Mucosa of stomach (tissue), 1 donor: Measurements from ENCODE around the gene TMEM39A.

ENCODE experiments used
- H3K27me3 ChIP-seq: one replicate; pipeline ENCODE4 v1.7.0; 2013; ENCODE audit warnings: mild to moderate bottlenecking, low read length; ENCODE audit not compliant: control insufficient read depth, insufficient read depth
- H3K36me3 ChIP-seq: one replicate; pipeline ENCODE4 v1.7.0; 2013; ENCODE audit warnings: low read length; ENCODE audit not compliant: control insufficient read depth, insufficient read depth
- H3K4me1 ChIP-seq: one replicate; pipeline ENCODE4 v1.7.0; 2013; ENCODE audit warnings: mild to moderate bottlenecking, low read length; ENCODE audit not compliant: control insufficient read depth, insufficient read depth
- H3K4me3 ChIP-seq: one replicate; pipeline ENCODE4 v1.7.0; 2013; ENCODE audit warnings: low read length
- H3K9ac ChIP-seq: one replicate; pipeline ENCODE4 v1.7.0; 2013; ENCODE audit warnings: mild to moderate bottlenecking, low read length, moderate library complexity
- H3K9me3 ChIP-seq: one replicate; pipeline ENCODE4 v1.7.0; 2013; ENCODE audit warnings: mild to moderate bottlenecking, low read length, moderate library complexity; ENCODE audit not compliant: control insufficient read depth
- donor health status: Pancreatic carcinoma.

The TMEM39A gene

DNA sequence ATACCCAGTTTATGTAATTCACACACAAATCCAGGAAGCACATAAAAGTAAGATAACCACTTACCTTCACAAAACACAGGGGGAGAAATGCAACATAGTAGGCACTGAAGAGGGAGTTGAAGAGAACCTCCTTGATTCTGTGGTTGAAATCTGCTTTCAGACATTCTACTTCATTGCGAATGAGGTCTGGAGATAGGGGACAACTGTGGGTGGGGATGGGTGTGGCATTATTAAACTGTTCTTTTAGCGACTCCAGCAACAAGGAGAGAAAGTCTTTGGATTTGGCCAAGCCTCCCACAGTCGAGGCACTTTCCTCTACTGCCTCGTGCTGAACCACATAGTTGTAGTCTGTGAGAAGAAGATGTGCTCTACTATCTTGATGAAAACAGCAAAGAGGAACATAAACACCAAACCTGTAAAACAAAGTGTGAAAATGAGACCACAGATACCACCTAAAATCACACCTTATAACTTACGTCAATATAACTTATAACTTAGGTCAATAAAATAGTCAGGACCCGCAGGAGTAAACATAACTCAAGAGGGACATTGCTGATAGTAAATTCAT lies 25.6 kb downstream of the TMEM39A start:
- no peaks in the 10 kb centered on the region for H3K27me3 ChIP-seq
- no peaks in the 10 kb centered on the region for H3K9me3 ChIP-seq
- H3K36me3 ChIP-seq: peaks cover 6% of the 10 kb centered on the region

DNA sequence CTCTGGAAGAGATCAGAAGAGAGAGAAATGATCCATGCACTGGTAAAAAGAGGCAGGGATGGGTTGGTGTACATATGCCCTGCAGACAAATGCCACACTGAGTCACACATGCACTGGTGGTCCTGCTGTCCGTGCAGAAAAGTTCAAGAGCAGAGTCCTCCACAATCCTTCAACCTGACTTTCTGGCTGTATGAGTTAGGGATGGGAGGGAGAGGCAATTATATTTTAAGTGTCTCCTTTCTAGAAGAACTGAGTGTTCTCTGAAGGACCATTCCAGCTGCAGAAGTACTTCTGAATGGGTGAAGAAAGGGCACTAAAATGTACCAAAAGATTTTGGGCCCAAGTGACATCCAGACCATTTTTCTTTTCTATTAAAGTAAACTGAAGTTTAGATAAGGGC lies 26.4 kb downstream of the TMEM39A start:
- no peaks in the 10 kb centered on the region for H3K4me1 ChIP-seq
- no peaks in the 10 kb centered on the region for H3K27me3 ChIP-seq
- H3K9me3 ChIP-seq: no peaks in the 10 kb centered on the region
- H3K4me3 ChIP-seq: no peak overlapping the region
- no peak overlapping the region for H3K9ac ChIP-seq
- H3K36me3 ChIP-seq: peaks cover 6% of the 10 kb centered on the region

More for the DNA sequence above, 25.6 kb downstream of the TMEM39A start:
- no peaks in the 10 kb centered on the region for H3K4me1 ChIP-seq
- no peak overlapping the region for H3K9ac ChIP-seq
- no peak overlapping the region for H3K4me3 ChIP-seq

DNA sequence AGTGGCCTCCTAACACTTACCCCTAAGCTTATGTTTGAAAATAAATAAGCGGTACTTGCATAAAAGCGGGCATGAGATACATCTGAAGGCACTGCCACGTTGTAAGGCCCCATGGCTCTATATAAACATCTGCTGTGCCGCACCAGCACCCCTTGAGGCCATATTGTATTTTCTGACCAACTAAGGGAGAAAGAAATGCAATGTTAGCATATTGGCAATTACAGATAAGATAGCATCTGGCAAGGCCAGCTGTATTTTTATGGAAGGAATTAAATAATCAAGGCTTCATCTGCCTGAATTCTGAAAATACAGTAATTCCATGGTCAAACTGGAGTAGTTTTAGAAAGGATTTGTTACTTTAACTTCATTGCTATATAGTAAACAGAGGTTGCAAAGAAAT lies 28.7 kb downstream of the TMEM39A start:
- Histone ChIP-seq H3K4me1 (no peaks in the 10 kb centered on the region), H3K9ac (no peak overlapping the region), H3K27me3 (no peaks in the 10 kb centered on the region), H3K36me3 (peaks cover 19% of the 10 kb centered on the region), H3K4me3 (no peak overlapping the region), H3K9me3 (no peaks in the 10 kb centered on the region)

DNA sequence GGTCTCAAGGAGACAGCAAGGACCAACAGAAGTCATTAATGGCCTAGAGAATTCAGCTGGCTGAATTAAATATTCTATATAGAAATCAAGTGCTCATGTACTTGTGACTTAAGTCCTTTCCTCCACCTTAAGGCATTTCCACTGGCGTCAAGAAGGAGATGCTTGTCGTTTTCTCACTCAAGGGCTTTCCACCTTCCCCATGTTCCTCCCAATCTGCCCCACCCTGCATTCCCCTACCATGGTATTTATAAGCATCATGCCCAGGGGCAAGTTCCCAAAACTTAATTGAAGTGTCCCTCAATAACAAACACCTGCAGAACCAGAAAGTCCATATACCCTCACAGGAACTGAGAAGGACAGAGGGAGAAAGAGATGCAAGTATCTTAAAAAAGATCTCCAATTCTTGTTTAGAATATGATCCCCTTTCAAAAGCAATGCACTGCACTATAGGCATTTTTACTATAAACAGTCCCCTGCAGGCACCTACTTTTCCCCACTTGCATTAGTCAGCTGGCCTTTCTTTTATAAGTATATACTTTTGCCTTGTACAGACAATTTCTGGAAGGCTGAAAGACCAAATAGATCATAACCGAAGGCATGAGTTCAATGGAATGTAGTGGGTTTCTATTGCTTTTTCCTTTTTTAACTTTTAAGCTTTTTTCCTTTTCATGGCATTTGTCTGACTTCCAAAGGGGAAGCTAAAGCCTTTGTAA lies 29.6 kb downstream of the TMEM39A start:
- Histone ChIP-seq H3K9ac (no peak overlapping the region), H3K4me3 (no peak overlapping the region), H3K36me3 (peaks cover 19% of the 10 kb centered on the region), H3K4me1 (no peaks in the 10 kb centered on the region), H3K27me3 (no peaks in the 10 kb centered on the region), H3K9me3 (no peaks in the 10 kb centered on the region)

DNA sequence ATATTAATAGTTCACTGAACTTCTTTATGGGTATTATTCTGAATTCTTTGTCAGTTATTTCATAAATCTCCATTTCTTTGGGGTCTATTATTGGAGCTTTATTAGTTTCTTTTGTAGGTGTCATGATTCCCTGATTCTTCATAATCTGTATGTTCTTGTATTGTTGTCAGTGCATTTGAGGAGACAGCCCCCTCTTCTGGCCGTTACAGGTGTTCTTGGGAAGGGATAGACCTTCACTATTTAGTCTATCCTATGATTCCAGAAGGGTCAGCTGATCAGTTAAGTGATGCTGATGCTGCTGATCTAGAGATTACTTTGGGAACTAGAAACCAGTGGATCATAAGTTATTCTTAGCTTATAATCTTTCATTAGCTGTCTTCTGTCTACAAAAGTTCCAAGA lies 34.9 kb downstream of the TMEM39A start:
- Histone ChIP-seq H3K9me3 (no peaks in the 10 kb centered on the region), H3K36me3 (peaks cover 13% of the 10 kb centered on the region), H3K9ac (no peak overlapping the region), H3K4me3 (no peak overlapping the region), H3K4me1 (no peaks in the 10 kb centered on the region), H3K27me3 (no peaks in the 10 kb centered on the region)

DNA sequence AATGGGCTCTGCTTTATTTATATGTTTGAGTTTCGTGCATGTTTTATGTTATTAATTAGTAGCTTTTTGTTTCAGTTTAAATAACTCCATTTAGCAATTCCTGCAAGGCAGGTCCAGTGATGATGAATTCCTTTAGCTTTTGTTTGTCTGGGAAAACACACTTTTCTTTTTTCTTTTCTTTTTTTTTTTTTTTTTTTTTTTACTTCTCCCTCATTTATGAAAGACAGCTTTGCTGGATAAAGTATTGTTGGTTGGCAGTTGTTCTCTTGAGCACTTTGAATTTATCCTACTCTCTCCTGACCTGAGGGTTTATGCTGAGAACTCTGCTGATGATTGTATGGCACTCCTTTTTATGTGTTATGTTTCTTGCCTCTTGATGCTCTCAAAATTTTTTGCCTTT lies 35.7 kb downstream of the TMEM39A start:
- Histone ChIP-seq H3K4me3 (no peak overlapping the region), H3K4me1 (no peaks in the 10 kb centered on the region), H3K36me3 (peaks cover 13% of the 10 kb centered on the region)

DNA sequence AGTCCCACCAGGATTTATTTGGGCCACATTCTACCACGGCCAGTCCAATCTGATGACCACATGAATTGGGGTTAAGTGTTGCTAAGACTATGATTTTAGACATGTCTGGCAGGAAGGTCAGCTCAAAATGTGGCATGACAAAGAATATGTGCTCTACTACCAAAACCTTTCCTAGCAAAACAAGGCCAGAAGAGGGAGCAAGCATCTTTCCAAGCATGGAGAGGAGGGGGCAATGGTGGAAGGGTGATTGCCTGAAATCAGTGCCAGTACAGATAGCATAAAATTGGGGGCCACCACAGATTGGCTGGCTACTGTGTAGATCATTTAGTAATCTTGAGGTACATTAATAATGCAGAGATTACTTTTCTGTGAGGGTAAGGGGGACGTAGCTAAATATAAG lies 43.2 kb downstream of the TMEM39A start:
- no peak overlapping the region for H3K4me3 ChIP-seq
- no peaks in the 10 kb centered on the region for H3K9me3 ChIP-seq
- H3K9ac ChIP-seq: no peak overlapping the region
- H3K27me3 ChIP-seq: no peaks in the 10 kb centered on the region
- H3K4me1 ChIP-seq: no peaks in the 10 kb centered on the region
- H3K36me3 ChIP-seq: no peaks in the 10 kb centered on the region

More for the DNA sequence above, 35.7 kb downstream of the TMEM39A start:
- Histone ChIP-seq H3K27me3 (no peaks in the 10 kb centered on the region), H3K9ac (no peak overlapping the region), H3K9me3 (no peaks in the 10 kb centered on the region)

DNA sequence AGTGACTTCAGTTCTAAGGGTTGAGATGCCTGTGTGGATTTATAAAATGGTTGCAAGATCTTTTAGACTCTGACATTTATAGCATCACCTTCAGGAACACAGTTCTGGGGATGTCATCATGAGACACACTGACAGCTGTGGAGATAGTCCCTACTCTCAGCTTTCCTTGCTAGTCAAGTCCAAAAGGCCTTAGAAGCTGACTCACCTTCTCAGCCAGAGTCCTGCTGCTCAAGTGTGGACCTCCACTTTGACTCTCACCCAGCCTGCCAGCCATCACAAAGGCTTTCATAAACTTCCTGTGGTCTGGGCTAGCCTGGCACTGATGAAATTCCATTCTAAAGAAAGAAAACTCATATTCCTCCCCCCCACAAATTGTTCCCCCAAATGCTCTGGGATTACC lies 44.8 kb downstream of the TMEM39A start:
- H3K9ac ChIP-seq: no peak overlapping the region
- no peak overlapping the region for H3K4me3 ChIP-seq
- no peaks in the 10 kb centered on the region for H3K36me3 ChIP-seq
- no peaks in the 10 kb centered on the region for H3K9me3 ChIP-seq
- no peaks in the 10 kb centered on the region for H3K27me3 ChIP-seq
- no peaks in the 10 kb centered on the region for H3K4me1 ChIP-seq

DNA sequence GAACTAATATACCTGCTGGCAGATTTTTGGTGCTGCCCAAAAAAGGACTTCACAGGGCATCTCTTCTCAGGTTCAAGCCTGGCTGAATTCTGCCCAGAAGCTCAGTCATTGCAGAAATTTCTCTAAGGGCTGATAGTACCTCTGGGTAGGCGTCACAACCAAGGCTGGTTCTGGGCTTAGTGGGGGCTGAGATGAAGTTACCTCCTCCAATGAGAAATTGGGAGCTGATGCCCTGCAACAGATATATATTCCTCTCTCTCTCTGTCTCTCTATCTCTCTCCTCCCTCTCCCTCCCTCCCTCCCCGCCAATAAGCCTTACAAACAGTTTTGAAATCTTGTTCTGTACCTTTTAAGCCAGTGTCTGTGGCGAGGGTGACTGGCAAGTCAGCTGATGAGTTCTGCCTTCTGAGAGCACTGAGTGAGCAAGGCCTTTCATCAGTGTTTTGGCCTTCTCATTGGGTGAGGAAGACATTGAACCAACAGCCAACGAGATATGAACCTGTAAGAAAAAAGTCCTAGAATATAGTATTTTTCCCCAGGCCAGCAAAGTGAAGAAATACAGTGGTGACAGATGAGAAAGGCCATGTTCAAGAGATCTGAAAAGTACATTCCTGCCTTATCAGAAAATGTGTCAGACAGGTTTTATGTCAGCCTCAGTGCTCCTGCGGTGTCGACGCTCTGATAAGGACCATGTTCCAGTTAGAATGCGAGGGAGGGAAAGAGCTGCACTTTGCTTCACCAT lies 45.5 kb downstream of the TMEM39A start:
- H3K36me3 ChIP-seq: no peaks in the 10 kb centered on the region
- no peak overlapping the region for H3K9ac ChIP-seq
- H3K4me3 ChIP-seq: no peak overlapping the region
- H3K9me3 ChIP-seq: no peaks in the 10 kb centered on the region
- H3K4me1 ChIP-seq: no peaks in the 10 kb centered on the region
- no peaks in the 10 kb centered on the region for H3K27me3 ChIP-seq

DNA sequence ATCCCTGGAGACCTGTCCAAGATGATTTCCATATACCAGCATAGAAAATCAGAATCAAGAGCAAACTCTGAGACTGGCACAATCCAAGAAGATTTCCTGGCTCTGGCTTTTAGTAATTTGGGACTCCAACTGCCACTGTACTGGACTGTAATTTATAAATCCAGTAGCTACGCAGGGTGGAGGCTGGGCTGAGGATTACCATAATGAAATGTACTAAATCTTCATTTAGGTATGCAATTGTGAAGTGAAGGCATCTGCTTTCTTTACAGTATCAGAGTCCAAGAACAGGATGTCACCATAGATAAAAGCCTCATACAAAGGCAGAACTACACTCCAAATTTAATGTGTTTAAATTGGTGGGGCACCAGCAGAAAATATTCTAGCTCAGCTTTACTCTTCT lies 46.5 kb downstream of the TMEM39A start:
- Histone ChIP-seq H3K9me3 (no peaks in the 10 kb centered on the region), H3K4me3 (no peak overlapping the region), H3K4me1 (no peaks in the 10 kb centered on the region), H3K36me3 (no peaks in the 10 kb centered on the region), H3K27me3 (no peaks in the 10 kb centered on the region), H3K9ac (no peak overlapping the region)

DNA sequence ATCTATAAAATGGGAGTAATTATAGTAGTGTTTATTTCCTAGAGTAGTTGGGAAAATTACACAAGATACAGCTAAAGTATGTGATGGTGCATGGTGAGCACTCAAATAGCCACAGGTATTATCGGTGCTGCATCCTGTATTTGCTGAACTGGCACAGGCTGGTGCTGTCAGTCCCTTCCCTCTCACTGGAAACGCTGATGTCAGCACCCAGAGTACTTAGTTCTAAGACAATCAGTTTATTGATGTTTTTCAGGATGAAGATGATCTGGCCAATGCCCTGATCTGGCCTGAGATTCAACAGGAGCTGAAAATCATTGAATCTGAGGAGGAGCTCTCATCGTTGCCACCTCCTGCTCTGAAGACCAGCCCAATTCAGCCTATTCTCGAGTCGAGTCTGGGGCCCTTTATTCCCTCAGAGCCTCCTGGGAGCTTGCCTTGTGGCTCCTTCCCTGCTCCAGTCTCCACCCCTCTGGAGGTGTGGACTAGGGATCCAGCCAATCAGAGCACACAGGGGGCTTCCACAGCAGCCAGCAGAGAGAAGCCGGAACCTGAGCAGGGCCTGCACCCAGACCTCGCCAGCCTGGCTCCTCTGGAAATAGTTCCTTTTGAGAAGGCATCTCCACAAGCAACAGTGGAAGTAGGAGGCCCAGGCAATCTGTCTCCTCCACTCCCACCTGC lies 49.7 kb downstream of the TMEM39A start:
- no peaks in the 10 kb centered on the region for H3K36me3 ChIP-seq
- no peaks in the 10 kb centered on the region for H3K27me3 ChIP-seq
- H3K4me1 ChIP-seq: no peaks in the 10 kb centered on the region
- H3K9me3 ChIP-seq: no peaks in the 10 kb centered on the region
- no peak overlapping the region for H3K4me3 ChIP-seq
- no peak overlapping the region for H3K9ac ChIP-seq

DNA sequence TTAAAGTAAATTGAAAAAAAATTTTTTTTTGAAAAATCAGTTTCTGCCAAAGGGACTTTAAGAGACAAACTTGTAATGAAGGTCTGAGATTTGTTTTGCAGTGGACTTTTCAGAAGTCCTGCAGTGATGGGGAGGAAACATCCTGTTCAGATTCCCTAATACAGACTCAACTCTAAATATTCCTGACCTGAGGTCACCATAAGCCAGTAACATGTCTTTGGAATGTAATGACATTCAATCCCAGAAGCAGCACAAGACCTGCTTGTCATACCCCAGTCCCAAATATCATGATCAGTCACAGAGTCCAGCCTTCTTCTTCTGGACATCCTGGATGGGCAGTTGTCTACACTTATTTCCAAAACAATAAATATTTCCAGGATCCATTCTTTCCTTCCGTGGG lies 53.6 kb downstream of the TMEM39A start:
- H3K36me3 ChIP-seq: no peaks in the 10 kb centered on the region
- H3K4me3 ChIP-seq: no peak overlapping the region
- no peak overlapping the region for H3K9ac ChIP-seq
- no peaks in the 10 kb centered on the region for H3K9me3 ChIP-seq
- H3K27me3 ChIP-seq: no peaks in the 10 kb centered on the region
- H3K4me1 ChIP-seq: no peaks in the 10 kb centered on the region
